MV-4-11 (cell line): Measurements from ENCODE around the gene WNT16.
"Not testable (repeated sequence)": the region's sequence is repeated elsewhere in the genome, so short reads cannot be mapped to it uniquely, and the experiment has no call there.

Experiments
- DNase-seq: peaks from one replicate; lab custom pipeline; 2025; lab: John Stamatoyannopoulos, UW

WNT16 gene

DNA sequence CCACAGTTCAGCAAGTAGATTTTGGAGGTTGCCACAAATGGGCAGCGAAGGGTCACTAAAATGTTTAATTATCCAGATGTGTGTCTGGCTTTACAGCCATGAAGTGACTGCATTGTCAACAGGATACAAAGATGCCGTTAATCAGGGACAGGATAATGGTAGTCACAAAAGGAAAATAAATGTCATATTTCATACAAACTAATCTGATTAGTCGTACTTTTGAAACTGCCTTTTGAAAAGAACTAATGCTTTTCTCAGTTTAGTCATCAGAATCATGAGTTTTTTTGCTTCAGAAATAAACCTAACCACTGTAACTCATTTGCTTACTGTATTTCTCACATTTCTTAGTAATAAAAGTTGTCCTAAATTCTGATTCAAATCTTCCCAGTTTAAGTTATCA lies 22.2 kb upstream of the WNT16 start:
- no peak for DNase-seq

DNA sequence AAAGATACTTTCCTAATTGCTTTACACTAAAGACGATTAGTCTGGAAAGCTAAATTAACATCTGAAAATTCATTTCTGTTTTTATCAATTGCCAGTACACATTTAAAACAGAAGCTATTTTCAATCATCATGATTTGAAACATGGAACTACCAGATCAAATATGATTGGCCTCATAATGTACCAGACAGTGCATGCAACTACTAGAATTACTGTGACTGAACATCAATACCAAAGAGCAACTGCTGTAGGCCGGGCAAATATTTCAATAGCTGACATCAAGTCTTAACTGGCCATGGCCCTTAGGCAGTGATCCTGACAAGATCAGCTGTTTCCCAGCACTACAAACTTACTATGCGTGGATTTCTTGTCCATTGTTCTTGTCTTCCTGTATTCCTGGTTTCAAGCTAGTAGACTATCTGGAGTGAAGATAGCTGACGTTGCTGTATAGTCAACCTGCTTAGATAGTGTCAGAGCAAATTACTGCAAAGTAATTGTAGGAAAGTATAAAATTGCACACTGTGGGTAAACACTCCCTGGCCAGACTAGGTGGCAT lies 21.7 kb upstream of the WNT16 start:
- no peak for DNase-seq

DNA sequence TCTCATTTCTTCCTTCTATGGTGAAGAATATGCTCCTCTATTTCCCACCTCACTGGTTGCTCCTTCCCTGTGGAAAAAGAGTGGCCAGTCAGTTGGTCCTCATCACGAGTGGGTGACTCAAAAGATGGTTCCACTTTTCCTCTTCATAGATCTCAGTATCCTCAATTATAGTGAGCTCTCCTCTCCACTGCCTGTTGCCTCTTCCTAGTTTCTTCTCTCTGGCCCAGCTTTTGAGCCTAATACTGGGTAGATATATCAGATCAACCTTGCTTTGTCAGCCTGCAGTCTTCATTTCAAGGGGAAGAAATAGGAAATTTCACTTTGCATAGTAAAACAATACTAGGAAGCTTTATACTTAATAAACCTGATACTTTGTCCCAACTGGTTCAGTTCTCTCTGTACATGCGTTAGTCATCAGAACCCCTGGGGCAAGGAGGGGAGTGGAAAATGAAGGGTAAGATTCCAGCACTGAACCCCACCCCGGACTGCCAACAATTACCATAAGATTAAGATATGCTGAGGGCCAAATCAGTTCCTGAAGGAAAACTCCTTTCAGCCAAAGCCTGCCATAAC lies 15.5 kb upstream of the WNT16 start:
- no peak for DNase-seq

DNA sequence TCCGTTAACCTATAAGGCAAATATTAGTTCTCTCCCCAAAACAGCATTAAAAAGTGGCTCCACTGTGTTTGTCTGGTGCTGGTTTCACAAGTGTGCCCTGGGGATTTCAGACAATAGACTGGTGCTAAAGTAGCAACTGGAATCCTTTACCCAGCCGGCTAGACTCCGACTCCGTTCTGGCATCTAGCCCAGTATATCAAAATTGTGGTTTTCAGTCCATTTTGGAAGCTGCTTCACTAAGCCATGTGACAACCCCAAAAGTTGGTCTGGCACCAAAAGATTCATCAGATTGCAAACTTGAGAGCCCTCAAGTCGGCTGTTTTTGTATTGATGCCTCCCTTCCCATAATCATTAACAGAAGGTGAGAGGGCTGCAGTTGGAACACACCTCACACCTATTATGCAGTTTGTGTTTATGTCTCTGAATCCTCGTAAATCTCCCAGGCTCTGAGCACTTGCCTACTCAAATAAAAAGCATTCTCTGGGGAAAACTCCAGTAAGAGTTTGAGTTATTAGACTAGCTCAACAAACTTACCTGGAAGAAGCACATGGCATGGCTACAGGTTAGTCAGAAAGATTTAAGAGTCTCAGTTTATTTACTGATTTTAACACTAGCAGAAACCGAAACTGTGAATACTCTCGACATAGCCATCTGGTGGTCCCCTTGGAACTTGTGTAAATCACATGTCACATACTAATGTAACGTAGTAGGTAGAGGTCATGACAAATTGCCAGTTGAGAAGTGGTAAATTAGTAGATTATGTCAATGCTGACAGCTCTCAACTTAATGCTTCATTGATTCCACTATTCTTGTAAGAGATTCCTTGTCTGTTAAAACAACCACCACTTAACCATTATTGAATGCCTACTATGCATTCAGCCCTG lies 14.8 kb upstream of the WNT16 start:
- DNase-seq: no peak

DNA sequence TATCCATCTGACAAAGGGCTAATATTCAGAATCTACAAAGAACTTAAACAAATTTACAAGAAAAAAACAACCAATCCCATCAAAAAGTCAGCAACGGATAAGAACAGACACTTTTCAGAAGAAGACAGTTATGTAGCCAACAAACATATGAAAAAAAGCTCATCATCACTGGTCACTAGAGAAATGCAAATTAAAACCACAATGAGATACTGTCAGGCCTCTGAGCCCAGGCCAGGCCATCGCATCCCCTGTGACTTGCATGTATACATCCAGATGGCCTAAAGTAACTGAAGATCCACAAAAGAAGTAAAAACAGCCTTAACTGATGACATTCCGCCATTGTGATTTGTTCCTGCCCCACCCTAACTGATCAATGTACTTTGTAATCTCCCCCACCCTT lies 13.6 kb upstream of the WNT16 start:
- DNase-seq: not testable (repeated sequence)

DNA sequence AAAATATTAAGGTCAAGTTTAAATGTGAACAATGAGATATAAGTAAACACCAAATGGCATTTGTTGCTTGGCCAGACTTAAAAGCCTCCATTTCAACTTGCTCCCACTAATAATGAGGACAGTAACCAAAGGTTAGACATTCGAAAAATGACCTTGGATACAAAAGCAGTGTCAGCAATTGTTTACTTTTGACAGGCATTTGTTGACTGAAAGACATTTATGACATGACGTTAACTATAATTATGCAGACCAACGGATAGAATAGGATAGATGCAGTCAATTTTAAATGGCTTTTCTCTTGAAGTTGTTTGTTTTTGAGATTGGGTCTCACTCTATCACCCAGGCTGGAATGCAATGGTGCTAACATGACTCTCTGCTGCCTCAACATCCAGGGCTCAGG lies 6.3 kb upstream of the WNT16 start:
- DNase-seq: no peak

DNA sequence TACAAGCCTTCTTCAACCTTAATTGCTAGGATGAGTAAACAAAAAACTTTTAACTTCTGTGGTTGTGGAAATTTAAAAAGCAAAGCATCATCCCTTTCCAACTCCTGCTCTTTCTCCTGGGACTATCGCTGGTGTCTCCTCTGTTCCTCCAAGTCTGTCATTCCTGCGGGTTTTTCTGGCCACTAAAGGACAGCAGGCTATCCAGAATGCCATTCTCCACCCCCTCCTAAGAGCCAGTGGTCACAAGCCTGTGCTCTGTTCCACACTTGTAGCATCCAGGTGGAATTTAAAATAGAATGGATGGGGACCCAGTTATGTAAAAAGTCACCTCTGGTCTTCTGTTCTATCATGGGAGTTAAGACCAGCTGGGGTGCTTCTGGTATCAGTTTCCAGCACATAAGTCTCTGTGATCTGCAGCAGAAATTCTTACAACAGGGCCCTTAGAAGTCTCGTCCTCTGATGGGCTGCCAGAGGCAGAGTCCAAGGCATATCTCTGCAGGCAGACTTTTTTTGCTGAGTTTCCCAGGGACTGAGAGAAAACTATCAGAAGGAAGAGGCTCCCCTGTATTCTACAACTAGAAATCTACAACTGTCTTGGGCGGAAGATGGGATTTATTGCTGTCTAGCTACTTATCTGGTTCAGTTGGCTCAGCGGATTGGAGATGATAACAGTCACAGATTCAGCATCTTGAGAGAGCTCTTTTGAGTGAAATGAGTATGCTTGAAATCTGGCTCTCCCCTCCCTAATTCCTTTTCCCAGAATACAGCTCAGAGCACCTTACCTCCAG lies 5.1 kb upstream of the WNT16 start:
- no peak for DNase-seq

DNA sequence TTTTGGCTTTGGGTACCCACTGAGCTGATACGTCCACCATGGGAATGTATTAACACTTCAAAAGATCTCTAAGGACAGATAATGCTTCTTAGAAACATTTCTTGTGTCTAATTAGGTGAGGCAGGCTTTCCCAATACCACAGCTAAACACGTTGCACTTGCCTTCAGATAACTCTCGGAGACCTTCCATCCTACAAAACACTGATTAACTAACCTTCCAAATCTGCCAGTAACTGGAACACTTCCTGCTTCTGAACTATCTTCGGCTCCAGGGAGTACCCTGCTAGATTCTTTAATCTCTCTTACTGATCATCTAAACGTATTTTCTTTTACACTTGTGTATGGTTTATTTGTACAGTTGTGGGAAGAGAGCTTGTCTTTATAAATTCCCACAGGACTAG lies 1.1 kb upstream of the WNT16 start:
- no peak for DNase-seq

DNA sequence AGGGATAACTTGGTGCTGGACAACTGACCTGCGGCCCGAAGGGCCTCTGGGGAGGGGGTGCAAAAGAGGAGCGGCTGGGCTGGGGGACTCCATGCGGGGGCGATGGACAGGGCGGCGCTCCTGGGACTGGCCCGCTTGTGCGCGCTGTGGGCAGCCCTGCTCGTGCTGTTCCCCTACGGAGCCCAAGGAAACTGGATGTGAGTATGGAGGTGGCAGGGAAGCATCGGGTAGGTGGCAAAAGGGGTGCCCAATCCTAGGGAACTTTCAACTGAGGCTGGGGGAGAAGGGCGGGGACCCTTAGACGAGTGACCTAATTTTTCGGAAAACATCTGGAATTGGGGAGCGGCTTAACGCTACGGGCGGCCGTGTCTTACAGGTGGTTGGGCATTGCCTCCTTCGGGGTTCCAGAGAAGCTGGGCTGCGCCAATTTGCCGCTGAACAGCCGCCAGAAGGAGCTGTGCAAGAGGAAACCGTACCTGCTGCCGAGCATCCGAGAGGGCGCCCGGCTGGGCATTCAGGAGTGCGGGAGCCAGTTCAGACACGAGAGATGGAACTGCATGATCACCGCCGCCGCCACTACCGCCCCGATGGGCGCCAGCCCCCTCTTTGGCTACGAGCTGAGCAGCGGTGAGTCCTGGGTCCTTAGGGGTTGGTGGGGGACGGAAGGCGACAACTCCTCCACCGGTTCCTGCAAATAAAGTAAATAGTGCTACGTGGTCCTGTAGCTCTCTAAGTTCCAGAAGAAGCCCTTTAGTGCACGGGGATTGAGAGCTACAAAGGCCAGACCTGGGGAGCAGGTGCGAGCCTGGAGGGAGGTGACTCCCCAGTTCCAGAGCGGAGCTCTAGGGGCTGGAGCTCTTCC lies 622 bp downstream of the WNT16 start:
- DNase-seq: no peak

DNA sequence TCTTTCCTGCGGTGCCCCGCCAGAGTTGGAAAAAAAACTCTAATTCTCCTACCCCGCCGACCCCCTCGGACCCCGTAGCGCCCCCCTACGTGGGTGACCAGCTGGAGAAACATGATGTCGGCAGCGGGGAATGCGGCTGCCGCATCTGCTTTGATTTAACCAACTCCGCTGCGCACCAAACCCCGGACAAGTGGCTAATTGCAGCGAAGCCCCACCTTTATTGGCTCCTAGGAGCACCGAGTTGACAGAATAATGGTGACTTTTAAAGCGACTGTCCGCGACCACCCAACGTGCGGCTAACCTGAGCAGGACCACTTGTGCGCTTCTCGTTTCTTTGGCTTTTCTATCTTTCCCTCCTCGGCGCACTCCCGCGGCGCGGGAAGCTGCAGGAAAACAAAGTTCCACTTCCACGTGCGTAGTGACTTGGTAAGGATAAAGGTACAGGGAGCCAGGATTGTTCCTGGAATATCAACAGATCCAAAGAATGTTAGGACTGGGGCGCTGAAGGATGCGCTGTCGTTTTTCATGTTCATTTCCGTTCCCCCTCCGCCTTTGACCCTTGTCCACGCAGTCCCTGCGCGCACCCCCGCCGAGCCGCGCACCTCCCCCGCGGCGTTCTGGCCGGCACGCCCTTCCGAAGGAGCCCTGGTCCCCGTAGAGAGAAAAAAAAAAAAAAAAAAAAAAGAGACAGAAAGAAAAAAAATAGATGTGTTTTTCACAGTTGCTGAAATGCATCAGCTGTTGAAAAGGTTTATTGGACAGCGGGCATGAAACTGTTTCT lies 1.4 kb downstream of the WNT16 start:
- DNase-seq: no peak

DNA sequence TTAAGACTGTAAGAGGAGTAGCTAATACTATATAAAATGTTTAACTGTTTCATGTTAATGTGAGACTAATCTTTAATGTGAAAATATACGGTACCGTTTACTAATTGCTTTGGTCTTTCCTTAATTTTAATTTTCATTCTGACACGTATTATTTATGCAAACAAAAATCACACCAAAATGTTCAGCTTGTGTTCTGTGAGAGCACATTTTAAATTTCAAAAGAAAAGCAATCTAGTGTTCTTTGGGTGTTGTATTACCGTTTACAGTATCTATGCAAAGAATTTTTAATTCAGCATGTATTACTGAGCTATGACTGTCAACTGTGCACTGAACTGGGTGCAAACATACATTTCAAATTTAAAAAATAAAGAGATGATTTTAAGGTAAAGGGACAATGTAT lies 2.2 kb downstream of the WNT16 start:
- no peak for DNase-seq

DNA sequence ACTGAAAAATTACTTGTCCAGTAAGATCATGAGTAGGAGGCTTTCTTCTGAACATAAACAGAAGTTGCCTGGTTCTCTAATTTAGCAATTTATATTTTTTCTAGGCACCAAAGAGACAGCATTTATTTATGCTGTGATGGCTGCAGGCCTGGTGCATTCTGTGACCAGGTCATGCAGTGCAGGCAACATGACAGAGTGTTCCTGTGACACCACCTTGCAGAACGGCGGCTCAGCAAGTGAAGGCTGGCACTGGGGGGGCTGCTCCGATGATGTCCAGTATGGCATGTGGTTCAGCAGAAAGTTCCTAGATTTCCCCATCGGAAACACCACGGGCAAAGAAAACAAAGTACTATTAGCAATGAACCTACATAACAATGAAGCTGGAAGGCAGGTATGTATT lies 2.8 kb downstream of the WNT16 start:
- DNase-seq: no peak

DNA sequence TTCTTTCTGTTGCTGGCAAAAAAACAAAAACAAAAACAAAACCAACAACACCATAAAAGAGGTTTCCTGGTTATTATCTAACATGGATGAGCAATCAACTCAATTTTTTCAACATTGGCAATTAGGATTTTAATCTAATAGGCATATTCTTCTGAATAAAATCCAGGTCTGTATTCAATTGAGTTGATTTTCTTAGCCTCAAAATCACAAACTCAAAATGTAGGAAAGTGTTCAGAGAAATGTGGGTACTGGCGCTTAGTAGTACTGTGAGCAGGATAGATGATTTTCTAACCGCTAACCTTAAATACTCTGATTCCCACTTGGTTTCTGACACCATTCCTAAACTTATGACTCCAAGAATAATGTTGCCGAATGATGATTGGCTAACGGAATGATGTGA lies 5.6 kb downstream of the WNT16 start:
- no peak for DNase-seq

DNA sequence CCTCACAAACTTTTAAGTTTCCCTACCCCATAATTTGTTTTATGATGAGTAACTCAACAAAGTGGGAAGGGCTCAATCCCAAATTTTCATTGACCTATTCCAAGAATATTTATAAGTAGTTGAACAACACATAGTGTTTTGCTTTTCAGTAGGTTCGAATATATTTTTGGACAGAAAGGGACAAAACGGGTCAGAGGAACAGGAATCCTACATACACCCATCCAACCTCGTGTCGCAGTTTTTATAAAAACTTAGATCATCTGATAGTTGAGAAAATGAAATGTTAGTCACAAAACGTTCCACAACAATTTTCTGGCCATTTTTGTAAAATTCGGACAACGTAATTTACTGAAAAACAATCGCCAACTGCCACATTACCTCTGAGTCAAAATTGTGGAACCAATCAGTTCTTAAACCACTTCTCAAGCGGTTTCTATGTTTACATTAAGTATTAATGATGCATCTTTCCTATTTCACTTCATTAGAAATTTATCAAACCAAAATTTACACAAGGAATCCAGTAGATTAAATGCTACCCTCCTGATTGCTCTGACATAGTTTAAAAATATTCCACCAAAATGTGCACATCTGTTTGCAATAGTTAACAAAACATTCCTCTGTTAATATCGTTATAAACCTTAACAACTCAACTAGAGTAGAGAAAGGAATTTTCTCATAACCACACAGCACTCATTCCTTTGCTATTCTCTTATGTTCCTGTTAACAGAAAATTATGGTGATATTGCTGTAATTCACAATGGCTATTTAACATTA lies 6.3 kb downstream of the WNT16 start:
- no peak for DNase-seq

DNA sequence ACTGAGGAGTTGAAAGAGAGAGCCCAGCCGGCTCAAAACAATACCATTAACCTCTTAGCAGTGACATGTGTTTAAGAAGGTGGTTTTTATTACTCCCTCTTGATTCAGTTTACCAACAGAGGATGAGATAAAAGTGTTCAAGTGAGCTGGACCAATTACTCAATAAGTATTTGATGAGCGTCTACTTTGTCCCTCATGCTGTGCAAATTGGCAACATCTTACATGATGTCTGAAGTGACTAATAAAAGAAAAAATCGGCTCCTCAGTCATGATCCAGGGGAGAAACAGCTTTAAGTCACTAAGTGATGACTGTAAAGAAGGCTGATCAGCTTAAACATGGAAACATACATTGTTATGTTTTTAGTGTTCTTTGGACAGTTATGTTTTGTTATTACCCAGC lies 7.8 kb downstream of the WNT16 start:
- DNase-seq: no peak

DNA sequence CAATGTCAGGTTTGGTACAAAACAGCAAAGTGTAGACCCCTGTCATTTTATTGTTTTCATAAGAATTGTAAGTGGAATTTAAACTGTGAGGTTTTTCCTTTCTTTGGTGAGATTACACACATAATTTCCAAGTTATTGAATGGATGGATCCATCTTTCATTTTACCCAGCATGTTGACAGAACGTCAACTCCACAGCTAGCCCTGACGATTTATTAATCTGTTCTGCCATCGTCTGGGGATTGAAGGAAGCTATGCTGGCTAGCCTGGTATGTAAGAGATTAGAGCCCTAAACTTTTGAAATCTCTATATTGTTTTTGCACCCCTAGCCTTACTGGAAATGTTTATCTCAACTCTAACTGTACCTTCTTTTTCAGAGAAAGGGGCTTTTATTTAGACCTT lies 8.6 kb downstream of the WNT16 start:
- DNase-seq: no peak

DNA sequence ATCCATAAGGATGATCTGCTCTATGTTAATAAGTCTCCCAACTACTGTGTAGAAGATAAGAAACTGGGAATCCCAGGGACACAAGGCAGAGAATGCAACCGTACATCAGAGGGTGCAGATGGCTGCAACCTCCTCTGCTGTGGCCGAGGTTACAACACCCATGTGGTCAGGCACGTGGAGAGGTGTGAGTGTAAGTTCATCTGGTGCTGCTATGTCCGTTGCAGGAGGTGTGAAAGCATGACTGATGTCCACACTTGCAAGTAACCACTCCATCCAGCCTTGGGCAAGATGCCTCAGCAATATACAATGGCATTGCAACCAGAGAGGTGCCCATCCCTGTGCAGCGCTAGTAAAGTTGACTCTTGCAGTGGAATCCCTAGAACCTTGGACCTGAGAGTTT lies 10.3 kb downstream of the WNT16 start:
- no peak for DNase-seq

DNA sequence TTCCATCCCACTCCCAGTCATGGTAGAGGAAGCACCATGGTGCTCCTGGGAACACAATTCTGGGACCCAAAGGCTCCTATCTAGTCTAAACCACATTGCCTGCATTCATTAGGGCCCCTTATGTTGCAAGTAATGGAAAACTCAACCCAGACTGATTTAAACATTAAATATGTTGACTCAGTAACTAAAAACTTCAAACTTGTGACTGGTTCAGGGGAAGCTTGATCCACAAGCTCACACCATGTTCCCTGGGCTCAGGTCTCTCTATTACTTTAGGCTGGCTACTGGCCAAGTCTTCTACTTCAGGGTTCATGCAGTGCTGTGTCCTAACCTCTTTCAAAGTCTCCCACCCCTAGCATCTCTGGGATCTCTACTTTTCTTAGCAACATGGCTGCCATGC lies 13.1 kb downstream of the WNT16 start:
- DNase-seq: no peak

DNA sequence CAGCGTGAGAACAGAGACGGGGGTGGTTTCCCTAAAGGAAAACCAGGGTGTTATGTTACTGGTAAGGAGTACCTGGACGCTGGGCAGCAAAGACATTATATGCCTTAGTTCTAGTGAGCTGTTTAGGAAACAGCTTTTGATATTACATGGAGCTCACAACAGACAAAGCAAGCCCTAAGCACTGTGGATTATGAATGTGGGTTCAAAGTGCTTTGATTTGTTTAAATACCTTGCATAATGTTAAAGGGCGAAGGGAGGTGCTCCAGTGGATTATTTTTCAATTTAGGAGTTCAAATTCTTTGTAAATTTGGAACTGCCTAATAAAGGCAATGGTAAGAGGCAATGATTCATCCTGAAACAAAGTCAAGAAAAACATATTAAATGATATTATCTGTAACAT lies 13.8 kb downstream of the WNT16 start:
- DNase-seq: no peak

DNA sequence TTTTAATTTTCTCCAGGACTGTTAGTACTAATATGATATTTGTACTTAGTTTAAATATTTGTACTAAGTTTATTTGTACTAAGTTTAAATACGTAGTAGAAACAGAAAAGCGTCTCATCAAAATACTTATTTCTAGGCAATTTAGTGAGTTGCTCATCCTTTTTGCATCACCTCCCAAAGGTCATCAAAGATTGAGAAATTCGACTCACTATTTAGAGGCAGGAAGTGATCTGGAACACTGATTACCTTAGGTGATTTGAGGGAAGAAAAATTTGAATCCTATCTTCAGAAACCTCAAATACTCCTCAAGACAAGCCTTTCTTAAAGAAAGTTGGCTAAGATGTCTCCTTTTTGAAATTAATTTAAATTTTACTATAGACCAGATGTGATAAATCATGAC lies 14.5 kb downstream of the WNT16 start:
- no peak for DNase-seq
